ENCODE data around the gene HPSE2. TPM values are rescaled to one million over a fixed set of nuclear protein-coding genes. Genes with fewer than 3 reads are reported as not detected.

The HPSE2 gene
- total RNA-seq, 1 donor from 2014 or later: not detected

GRCh38 chr10:98920360-98920759 lies 315.3 kb downstream of the HPSE2 start:
- H3K27me3 Mint-ChIP-seq (ENCODE audit: low read depth): no peaks in the 10 kb centered on the region

GRCh38 chr10:98919899-98920298 lies 315.8 kb downstream of the HPSE2 start:
- H3K4me3 Mint-ChIP-seq: no peak overlapping the region
- no peak for TF ChIP-seq CTCF (conservative IDR thresholded peaks at IDR 0.05)
- H3K27me3 Mint-ChIP-seq (ENCODE audit: low read depth): no peaks in the 10 kb centered on the region
- DNase-seq (ENCODE audit: low read depth, low spot score): no peak
- no peak overlapping the region for H3K27ac Mint-ChIP-seq (ENCODE audit: unreplicated experiment)
- H3K4me1 Mint-ChIP-seq: peaks cover 11% of the 10 kb centered on the region
- no peaks in the 10 kb centered on the region for H3K36me3 Mint-ChIP-seq (ENCODE audit: low read depth)
- no peaks in the 10 kb centered on the region for H3K9me3 Mint-ChIP-seq

More at GRCh38 chr10:98920360-98920759, 315.3 kb downstream of the HPSE2 start:
- Mint-ChIP-seq H3K27ac (ENCODE audit: unreplicated experiment) (no peak overlapping the region), H3K9me3 (no peaks in the 10 kb centered on the region), H3K4me3 (no peak overlapping the region), H3K4me1 (peaks cover 11% of the 10 kb centered on the region), H3K36me3 (ENCODE audit: low read depth) (no peaks in the 10 kb centered on the region)
- no peak for DNase-seq (ENCODE audit: low read depth, low spot score)
- TF ChIP-seq CTCF (conservative IDR thresholded peaks at IDR 0.05): no peak

GRCh38 chr10:98917828-98918227 lies 317.8 kb downstream of the HPSE2 start:
- Mint-ChIP-seq H3K27ac (ENCODE audit: unreplicated experiment) (no peak overlapping the region), H3K4me3 (no peak overlapping the region), H3K9me3 (no peaks in the 10 kb centered on the region), H3K36me3 (ENCODE audit: low read depth) (no peaks in the 10 kb centered on the region), H3K27me3 (ENCODE audit: low read depth) (no peaks in the 10 kb centered on the region), H3K4me1 (peaks cover 11% of the 10 kb centered on the region)
- no peak for TF ChIP-seq CTCF (conservative IDR thresholded peaks at IDR 0.05)
- DNase-seq (ENCODE audit: low read depth, low spot score): no peak

- H3K27ac Mint-ChIP-seq (ENCODE audit: unreplicated experiment): no peak overlapping the region
- no peak for TF ChIP-seq CTCF (conservative IDR thresholded peaks at IDR 0.05)
- H3K4me1 Mint-ChIP-seq: peaks cover 11% of the 10 kb centered on the region
- no peaks in the 10 kb centered on the region for H3K27me3 Mint-ChIP-seq (ENCODE audit: low read depth)
- no peak overlapping the region for H3K4me3 Mint-ChIP-seq
- no peaks in the 10 kb centered on the region for H3K36me3 Mint-ChIP-seq (ENCODE audit: low read depth)
- no peaks in the 10 kb centered on the region for H3K9me3 Mint-ChIP-seq
- DNase-seq (ENCODE audit: low read depth, low spot score): no peak
Observed at GRCh38 chr10:98916526-98917125, 319.0 kb downstream of the HPSE2 start.

- Mint-ChIP-seq H3K9me3 (no peaks in the 10 kb centered on the region), H3K4me3 (no peak overlapping the region), H3K27me3 (ENCODE audit: low read depth) (no peaks in the 10 kb centered on the region), H3K4me1 (peaks cover 14% of the 10 kb centered on the region), H3K27ac (ENCODE audit: unreplicated experiment) (no peak overlapping the region), H3K36me3 (ENCODE audit: low read depth) (no peaks in the 10 kb centered on the region)
- TF ChIP-seq CTCF (conservative IDR thresholded peaks at IDR 0.05): no peak
- DNase-seq (ENCODE audit: low read depth, low spot score): no peak
Observed at GRCh38 chr10:98915911-98916310, 319.7 kb downstream of the HPSE2 start.
